Osteoblast (primary cell): ENCODE measurements around the gene TMEM170A. TPM values are rescaled to one million over a fixed set of nuclear protein-coding genes. Genes with fewer than 3 reads are reported as not detected.

Experiments
- DNase-seq: peaks from one replicate; pipeline ENCODE4 v3.0.0; 2011; ENCODE audit warnings: low spot score, mixed read lengths; ENCODE audit not compliant: insufficient read length; ENCODE audit errors: missing footprints
- H2AFZ ChIP-seq: 2 replicates; pipeline ENCODE4 v1.6.0; 2011; ENCODE audit warnings: mild to moderate bottlenecking, low read length
- H3K27ac ChIP-seq: 2 replicates; pipeline ENCODE4 v1.5.1; 2011; ENCODE audit warnings: mild to moderate bottlenecking, low read depth, low read length, moderate library complexity
- H3K27me3 ChIP-seq: 2 replicates; pipeline ENCODE4 v1.6.0; 2012; ENCODE audit warnings: mild to moderate bottlenecking, control low read depth, inconsistent platforms, low read length, moderate library complexity; ENCODE audit not compliant: insufficient read depth
- H3K36me3 ChIP-seq: 2 replicates; pipeline ENCODE4 v1.5.1; 2011; ENCODE audit warnings: mild to moderate bottlenecking, low read length, control low read depth, moderate library complexity; ENCODE audit not compliant: insufficient read depth
- H3K4me1 ChIP-seq: 2 replicates; pipeline ENCODE4 v1.5.1; 2011; ENCODE audit warnings: mild to moderate bottlenecking, low read length, control low read depth, moderate library complexity; ENCODE audit not compliant: insufficient read depth
- H3K4me2 ChIP-seq: 2 replicates; pipeline ENCODE4 v1.6.0; 2011; ENCODE audit warnings: mild to moderate bottlenecking, low read length; ENCODE audit not compliant: insufficient read depth
- H3K4me3 ChIP-seq: fragments of 200-600 bp; sonication (generic); 3 replicates; pipeline ENCODE4 v1.5.1; 2012; ENCODE audit warnings: mild to moderate bottlenecking, low read length, inconsistent platforms; ENCODE audit not compliant: insufficient read depth
- H3K79me2 ChIP-seq: 2 replicates; pipeline ENCODE4 v1.6.0; 2012; ENCODE audit warnings: mild to moderate bottlenecking, low read length, control low read depth, inconsistent platforms; ENCODE audit not compliant: insufficient read depth
- H3K9me3 ChIP-seq: 2 replicates; pipeline ENCODE4 v1.5.1; 2011; ENCODE audit warnings: low read depth, low read length, control low read depth
- H4K20me1 ChIP-seq: 2 replicates; pipeline ENCODE4 v1.6.0; 2012; ENCODE audit warnings: mild to moderate bottlenecking, low read length, control low read depth; ENCODE audit not compliant: insufficient read depth
- CTCF ChIP-seq: IDR thresholded peaks from 2 replicates; pipeline ENCODE4 v1.5.1; 2011; ENCODE audit warnings: mild to moderate bottlenecking, low read depth, low read length, moderate library complexity; ENCODE audit errors: extremely low read depth
- total RNA-seq: library from RNA; depleted of rRNA; stranded (reverse); fragments of >200 nt; gene quantifications from 2 replicates; pipeline ENCODE4 v1.2.3, GENCODE V29; 2012

Gene TMEM170A
- total RNA-seq, 1 donor, result 11.6 TPM

DNA sequence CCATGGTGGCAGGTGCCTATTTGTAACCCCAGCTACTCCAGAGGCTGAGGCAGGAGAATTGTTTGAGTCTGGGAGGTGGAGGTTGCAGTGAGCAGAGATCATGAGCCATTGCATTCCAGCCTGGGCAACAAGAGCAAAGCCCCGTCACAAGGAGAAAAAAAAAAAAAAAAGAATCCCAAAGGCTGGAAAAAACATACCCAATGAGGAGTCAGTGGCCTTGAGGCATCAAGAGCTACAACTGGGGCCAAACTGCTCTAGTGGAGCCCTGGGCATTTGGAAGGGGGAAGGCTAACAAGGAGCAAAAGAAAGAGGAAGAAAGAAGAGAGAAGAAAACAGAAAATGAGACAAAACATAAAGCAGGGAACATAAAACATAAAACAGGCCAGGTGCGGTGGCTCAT lies 23.8 kb upstream of the TMEM170A start:
- H3K4me1 ChIP-seq, result no peaks in the 10 kb centered on the region
- H4K20me1 ChIP-seq, result no peaks in the 10 kb centered on the region
- H2AFZ ChIP-seq, result no peak overlapping the region
- no peak overlapping the region for H3K4me2 ChIP-seq
- no peaks in the 10 kb centered on the region for H3K27me3 ChIP-seq
- no peak overlapping the region for H3K27ac ChIP-seq
- H3K9me3 ChIP-seq, result no peaks in the 10 kb centered on the region
- no peak for TF ChIP-seq CTCF
- no peaks in the 10 kb centered on the region for H3K36me3 ChIP-seq
- H3K4me3 ChIP-seq, result no peak overlapping the region
- no peak for DNase-seq
- H3K79me2 ChIP-seq, result no peaks in the 10 kb centered on the region

- Histone ChIP-seq H3K4me1 (no peaks in the 10 kb centered on the region), H2AFZ (no peak overlapping the region), H3K79me2 (no peaks in the 10 kb centered on the region), H3K36me3 (no peaks in the 10 kb centered on the region), H4K20me1 (no peaks in the 10 kb centered on the region), H3K27ac (no peak overlapping the region), H3K4me2 (no peak overlapping the region), H3K9me3 (no peaks in the 10 kb centered on the region), H3K4me3 (no peak overlapping the region), H3K27me3 (no peaks in the 10 kb centered on the region)
- no peak for DNase-seq
- TF ChIP-seq CTCF, result no peak
These were observed 22.3 kb upstream of the TMEM170A start for GRCh38 chr16:75486676-75487313.

GRCh38 chr16:75486014-75486675 lies 21.7 kb upstream of the TMEM170A start:
- H3K4me3 ChIP-seq, result no peak overlapping the region
- no peak for TF ChIP-seq CTCF
- H3K79me2 ChIP-seq, result no peaks in the 10 kb centered on the region
- H3K9me3 ChIP-seq, result no peaks in the 10 kb centered on the region
- H4K20me1 ChIP-seq, result no peaks in the 10 kb centered on the region
- no peaks in the 10 kb centered on the region for H3K36me3 ChIP-seq
- H2AFZ ChIP-seq, result no peak overlapping the region
- H3K27ac ChIP-seq, result no peak overlapping the region
- H3K4me1 ChIP-seq, result no peaks in the 10 kb centered on the region
- no peak for DNase-seq
- no peaks in the 10 kb centered on the region for H3K27me3 ChIP-seq
- H3K4me2 ChIP-seq, result no peak overlapping the region

- Histone ChIP-seq H3K27ac (no peak overlapping the region), H3K4me1 (no peaks in the 10 kb centered on the region), H3K9me3 (no peaks in the 10 kb centered on the region), H3K36me3 (no peaks in the 10 kb centered on the region), H3K4me3 (no peak overlapping the region), H3K79me2 (no peaks in the 10 kb centered on the region), H4K20me1 (no peaks in the 10 kb centered on the region), H3K4me2 (no peak overlapping the region), H2AFZ (no peak overlapping the region), H3K27me3 (no peaks in the 10 kb centered on the region)
- no peak for DNase-seq
- no peak for TF ChIP-seq CTCF
These were observed 20.9 kb upstream of the TMEM170A start for GRCh38 chr16:75485230-75486013.
